K562 (cell line): ENCODE data around the gene MDM1. TPM values are rescaled to one million over a fixed set of nuclear protein-coding genes. Genes with fewer than 3 reads are reported as not detected.

Experiments
- ATAC-seq: fragments of 200-7000 bp; cut with Tn5 transposase; 3 replicates; pipeline ENCODE4 v1.9.1; 2020; ENCODE audit warnings: moderate library complexity
- BruUV-seq: library from RNA; stranded (reverse); fragments of 400-500 nt; replicated peaks from 2 replicates; lab custom pipeline; 2021; lab: Mats Ljungman, UMichigan
- CTCF ChIA-PET: fragments of 300-600 bp; formaldehyde crosslinking; extraction: SDS; loops from one replicate; lab custom pipeline; 2021; ENCODE audit warnings: low intra/inter-chr PET ratio; lab: Yijun Ruan, JAX
- POLR2A ChIA-PET: fragments of 300-600, 350-650 bp; sonication (Branson Sonifier 250); formaldehyde crosslinking; extraction: SDS; loops from one replicate; lab custom pipeline; 2021; ENCODE audit warnings: antibody characterized with exemption, inconsistent platforms; lab: Yijun Ruan, JAX
- DNase-seq, 4 experiments: peaks; one replicate each; pipeline versions ENCODE4 v3.0.0 to v3.0.0-alpha.2; 2011 to 2018; ENCODE audit warnings: low spot score in 3 of 4, mixed read lengths in 3 of 4; ENCODE audit errors: extremely low read depth in 1 of 4
- FAIRE-seq: peaks from 2 replicates; lab custom pipeline; 2011; peaks lifted over from hg19 to GRCh38; lab: Jason Lieb, UNC
- H2AFZ ChIP-seq: 2 replicates; pipeline ENCODE4 v1.6.0; 2011; ENCODE audit warnings: low read depth, low read length, control low read depth, inconsistent platforms
- H3K27ac ChIP-seq: fragments of 200-600 bp; 3 replicates; pipeline ENCODE4 v1.8.0; 2011; ENCODE audit warnings: low read depth, mild to moderate bottlenecking, control low read depth, inconsistent platforms, low read length, moderate library complexity, mixed read lengths; ENCODE audit errors: extremely low read depth
- H3K27me3 ChIP-seq, 2 experiments: fragments of 300-600 bp in 1 of 2; 2 replicates in 1 of 2; 3 replicates in 1 of 2; pipeline versions ENCODE4 v1.6.0 to v1.8.0; 2011; ENCODE audit warnings: inconsistent platforms in 2 of 2, low read length in 2 of 2, mild to moderate bottlenecking in 1 of 2, mixed read lengths in 1 of 2, moderate library complexity in 1 of 2; ENCODE audit not compliant: control insufficient read depth in 2 of 2, insufficient read depth in 2 of 2
- H3K36me3 ChIP-seq: fragments of 300-600 bp; 3 replicates; pipeline ENCODE4 v1.8.0; 2011; ENCODE audit warnings: mild to moderate bottlenecking, low read length, inconsistent platforms; ENCODE audit not compliant: control insufficient read depth, insufficient read depth
- H3K4me1 ChIP-seq, 2 experiments: fragments of 200-600 bp in 1 of 2; replicated peaks in 1 of 2; 2 replicates in 1 of 2; 3 replicates in 1 of 2; pipeline versions ENCODE4 v1.5.1 to v1.8.0; 2011; ENCODE audit warnings: inconsistent platforms in 2 of 2, low read length in 2 of 2, mild to moderate bottlenecking in 1 of 2, mixed read lengths in 1 of 2, moderate library complexity in 1 of 2; ENCODE audit not compliant: control insufficient read depth in 2 of 2, insufficient read depth in 2 of 2
- H3K4me2 ChIP-seq: 2 replicates; pipeline ENCODE4 v1.6.1; 2011; ENCODE audit warnings: low read length, control low read depth, inconsistent platforms, mixed read lengths; ENCODE audit not compliant: insufficient read depth
- H3K4me3 ChIP-seq: fragments of 200-600 bp; sonication (generic), shearing (Covaris generic); 2 replicates; pipeline ENCODE4 v1.5.1; 2016; ENCODE audit warnings: control low read depth, inconsistent platforms
- H3K79me2 ChIP-seq: fragments of 200-600 bp; 3 replicates; pipeline ENCODE4 v1.8.0; 2011; ENCODE audit warnings: low read length, inconsistent platforms; ENCODE audit not compliant: control insufficient read depth, insufficient read depth
- H3K9ac ChIP-seq, 2 experiments: 2 replicates each; pipeline versions ENCODE4 v1.6.0 to v1.6.1; 2011; ENCODE audit warnings: low read depth in 2 of 2, low read length in 2 of 2, control low read depth in 1 of 2, inconsistent platforms in 1 of 2, mild to moderate bottlenecking in 1 of 2, mixed read lengths in 1 of 2; ENCODE audit not compliant: insufficient read depth in 1 of 2
- H3K9me1 ChIP-seq: one replicate; pipeline ENCODE4 v1.6.0; 2011; ENCODE audit warnings: inconsistent platforms, mild to moderate bottlenecking, low read length, moderate library complexity; ENCODE audit not compliant: control insufficient read depth, insufficient read depth
- H3K9me3 ChIP-seq: replicated peaks from 2 replicates; pipeline ENCODE4 v1.5.1; 2011; ENCODE audit warnings: low read depth, low read length, inconsistent platforms; ENCODE audit not compliant: control insufficient read depth, insufficient read depth
- H4K20me1 ChIP-seq: replicated peaks from 2 replicates; pipeline ENCODE4 v1.6.1; 2011; ENCODE audit warnings: low read length, inconsistent platforms, mixed read lengths; ENCODE audit not compliant: control insufficient read depth, insufficient read depth
- ARID4B ChIP-seq: sonication (generic); formaldehyde crosslinking; IDR thresholded peaks from 2 replicates; pipeline ENCODE4 v1.8.0; 2022; ENCODE audit warnings: mild to moderate bottlenecking, missing genetic modification reagents
- GTF2E2 ChIP-seq: fragments of 200-800 bp; sonication (Bioruptor generic); IDR thresholded peaks from 2 replicates; pipeline ENCODE4 v1.6.1; 2016; ENCODE audit warnings: missing genetic modification characterization, missing compliant biosample characterization
- HDAC1 ChIP-seq, 2 experiments: fragments of 450-650 bp; IDR thresholded peaks; 2 replicates each; pipeline ENCODE4 v1.6.1; 2016 to 2017; ENCODE audit warnings: inconsistent platforms in 1 of 2, mild to moderate bottlenecking in 1 of 2, moderate library complexity in 1 of 2
- HIVEP1 ChIP-seq: fragments of 250-450 bp; sonication (Bioruptor Pico); IDR thresholded peaks from 2 replicates; pipeline ENCODE4 v1.4.0; 2020; ENCODE audit warnings: mild to moderate bottlenecking
- HMGN3 ChIP-seq: IDR thresholded peaks from 2 replicates; pipeline ENCODE4 v1.6.1; 2011; ENCODE audit warnings: borderline replicate concordance, low read depth, mild to moderate bottlenecking, mixed read lengths, low read length; ENCODE audit not compliant: insufficient read length; ENCODE audit errors: extremely low read depth
- ID3 ChIP-seq, 2 experiments: fragments of 250-450 bp in 1 of 2; fragments of 450-650 bp in 1 of 2; sonication (Bioruptor Pico) in 1 of 2; IDR thresholded peaks; 2 replicates each; pipeline versions ENCODE4 v1.6.1 to v1.8.0; 2016 to 2021; ENCODE audit warnings: mild to moderate bottlenecking in 2 of 2, moderate library complexity in 2 of 2, missing compliant biosample characterization in 1 of 2, missing genetic modification characterization in 1 of 2
- MTA2 ChIP-seq: fragments of 450-650 bp; IDR thresholded peaks from 2 replicates; pipeline ENCODE4 v1.6.1; 2016; ENCODE audit warnings: low read depth
- NCOR1 ChIP-seq: fragments of 450-650 bp; IDR thresholded peaks from 2 replicates; pipeline ENCODE4 v1.6.1; 2016; ENCODE audit warnings: mild to moderate bottlenecking, moderate library complexity
- SAFB ChIP-seq: fragments of 200-400 bp; formaldehyde crosslinking; IDR thresholded peaks from 2 replicates; pipeline ENCODE4 v1.6.1; 2017; ENCODE audit warnings: low read depth, low read length, borderline replicate concordance
- SOX6 ChIP-seq: fragments of 450-650 bp; IDR thresholded peaks from 2 replicates; pipeline ENCODE4 v1.6.1; 2014; ENCODE audit warnings: mild to moderate bottlenecking
- SUPT5H ChIP-seq: fragments of 450-650 bp; IDR thresholded peaks from 2 replicates; pipeline ENCODE4 v1.6.1; 2016
- YY1 ChIP-seq, 3 experiments: IDR thresholded peaks; 2 replicates each; pipeline ENCODE4 v1.6.1; 2011; ENCODE audit warnings: low read length in 2 of 3, mild to moderate bottlenecking in 2 of 3, moderate library complexity in 2 of 3, borderline replicate concordance in 1 of 3, control low read depth in 1 of 3, low read depth in 1 of 3; ENCODE audit not compliant: insufficient read depth in 3 of 3, insufficient replicate concordance in 2 of 3, control insufficient read depth in 1 of 3, insufficient read length in 1 of 3; ENCODE audit errors: extremely low read depth in 1 of 3
- ZNF217 ChIP-seq: sonication (generic); formaldehyde crosslinking; IDR thresholded peaks from 2 replicates; pipeline ENCODE4 v1.8.0; 2022; ENCODE audit warnings: mild to moderate bottlenecking, missing genetic modification reagents
- ZNF511 ChIP-seq: sonication (generic); formaldehyde crosslinking; IDR thresholded peaks from 2 replicates; pipeline ENCODE4 v1.8.0; 2022; ENCODE audit warnings: mild to moderate bottlenecking, missing genetic modification reagents
- ZNF551 ChIP-seq: fragments of 250-450 bp; sonication (Bioruptor Pico); IDR thresholded peaks from 2 replicates; pipeline ENCODE4 v1.5.0; 2021; ENCODE audit warnings: mild to moderate bottlenecking, moderate library complexity
- WGBS: fragments of 100-300 bp; shearing (Covaris generic); methylation state at CpG from one replicate; pipeline ENCODE4 v1.1.6; 2016; ENCODE audit warnings: low coverage, mixed read lengths; ENCODE audit not compliant: insufficient coverage; ENCODE audit errors: missing lambda C conversion rate; 5-methylcytosine and 5-hydroxymethylcytosine counted together
- in situ Hi-C: fragments of 300-500 bp; cut with MboI; formaldehyde crosslinking; loops from 4 replicates; pipeline ENCODE4 v1.15.0; 2018; ENCODE audit warnings: inconsistent platforms, mixed read lengths
- intact Hi-C: fragments of 100-400 bp; cut with micrococcal nuclease; formaldehyde crosslinking; loops from 2 replicates; pipeline ENCODE4 v1.14.2; 2022
- polyA plus RNA-seq, 8 experiments: library from polyadenylated mRNA; depleted of rRNA in 4 of 8; stranded (reverse) in 5 of 8; unstranded in 3 of 8; fragments of >200 nt; fragmentation: Nextera tagmentation in 2 of 8; fragmentation: Illumina TruSeq in 1 of 8; extraction: Ambion mirVana in 2 of 8; extraction: Trizol in 1 of 8; gene quantifications; 2 replicates each; pipeline versions ENCODE4 v1.2.1 to v1.2.3, GENCODE V29; 2011 to 2014; ENCODE audit warnings: inconsistent platforms in 1 of 8, missing spikeins in 1 of 8
- total RNA-seq, 7 experiments: library from RNA; depleted of rRNA in 6 of 7; stranded (reverse); fragments of >200 nt in 6 of 7; fragmentation: Illumina TruSeq in 2 of 7; extraction: Trizol in 2 of 7; gene quantifications; 2 replicates each; pipeline versions ENCODE4 v1.2.1 to v1.2.3, GENCODE V29; 2011 to 2021; ENCODE audit warnings: low replicate concordance in 1 of 7

MDM1 gene
- total and polyA plus RNA-seq, 9 of the 15 experiments (the other 6 are each of a cell fraction or from before 2014, with no cell fraction given): 7.5 to 16.8 (median 13.1) TPM

GRCh38 chr12:68364893-68365725, 32.9 kb upstream of the MDM1 start:
- H3K4me2 ChIP-seq: peak overlapping the region; percentile 91
- peak overlapping the region; percentile 67 to 86 for H3K9ac ChIP-seq
- H3K27ac ChIP-seq: peak overlapping the region; percentile 80
- BruUV-seq: no TSS peak
- FAIRE-seq (peak; percentile 88), ATAC-seq (peak; percentile 97), DNase-seq (peak; percentile 93 to 96 (median 94))
- no peaks in the 10 kb centered on the region for H4K20me1 ChIP-seq
- no peaks in the 10 kb centered on the region for H3K79me2 ChIP-seq
- H2AFZ ChIP-seq: peak overlapping the region; percentile 97
- H3K36me3 ChIP-seq: no peaks in the 10 kb centered on the region
- no peaks in the 10 kb centered on the region for H3K27me3 ChIP-seq
- under 1% methylated on average over 26 of the region's 26 CpGs for WGBS
- H3K4me3 ChIP-seq: peak overlapping the region; percentile 31
- intact Hi-C loops: loop anchor here (5.0 kb wide), 1 partner anchor 247 kb away; the partner anchor contains the start of gene RAP1B
- in situ Hi-C loops: no loop called here
- ChIA-PET POLR2A (interaction anchor here (0.9 to 1.9 kb wide), 6 partner anchors 9 to 381 kb away, joined by 3 to 8 read pairs (median 4); partner anchors contain the start of gene SLC35E3), CTCF (no interaction called here)
- H3K9me1 ChIP-seq: no peaks in the 10 kb centered on the region
- peaks cover 10 to 49% of the 10 kb centered on the region in 2 experiments for H3K4me1 ChIP-seq
- no peaks in the 10 kb centered on the region for H3K9me3 ChIP-seq
- TF ChIP-seq SUPT5H (peak; percentile 73), HIVEP1 (CRISPR knock-in tag) (0 out of 2 replicates have a peak, but pooled peaks have one; percentile 1), ARID4B (CRISPR knock-in tag) (peak; percentile 65; the same call in 1 of the 2 replicates), SOX6 (peak; percentile 51), ZNF551 (CRISPR knock-in tag) (no peak), GTF2E2 (peak; percentile 53; the same call in 1 of the 2 replicates), SAFB (no peak), HMGN3 (peak; percentile 65), YY1 (IDR thresholded peaks at IDR 0.05; ENCODE audit: borderline replicate concordance in 1 of 3, control insufficient read depth in 1 of 3, extremely low read depth in 1 of 3, insufficient read depth in 3 of 3, insufficient read length in 1 of 3, insufficient replicate concordance in 2 of 3, low read depth in 1 of 3, low read length in 2 of 3) (peak in 1 of 3 experiments; percentile 71), ZNF511 (CRISPR knock-in tag) (peak; percentile 94), NCOR1 (peak; percentile 64), ZNF217 (CRISPR knock-in tag) (no peak), HDAC1 (IDR thresholded peaks at IDR 0.05) (peak in 1 of 2 experiments; percentile 65; a peak in 1 of 4 replicates), ID3 (CRISPR knock-in tag; IDR thresholded peaks at IDR 0.05) (no peak), ID3 (tag; IDR thresholded peaks at IDR 0.05) (peak; percentile 88), MTA2 (peak; percentile 32; the same call in 1 of the 2 replicates)
